Measurements from ENCODE around the gene TTC7B.
A peak's percentile ranks its signal among the peaks of the same experiment; 100 is the strongest.

TTC7B gene

DNA sequence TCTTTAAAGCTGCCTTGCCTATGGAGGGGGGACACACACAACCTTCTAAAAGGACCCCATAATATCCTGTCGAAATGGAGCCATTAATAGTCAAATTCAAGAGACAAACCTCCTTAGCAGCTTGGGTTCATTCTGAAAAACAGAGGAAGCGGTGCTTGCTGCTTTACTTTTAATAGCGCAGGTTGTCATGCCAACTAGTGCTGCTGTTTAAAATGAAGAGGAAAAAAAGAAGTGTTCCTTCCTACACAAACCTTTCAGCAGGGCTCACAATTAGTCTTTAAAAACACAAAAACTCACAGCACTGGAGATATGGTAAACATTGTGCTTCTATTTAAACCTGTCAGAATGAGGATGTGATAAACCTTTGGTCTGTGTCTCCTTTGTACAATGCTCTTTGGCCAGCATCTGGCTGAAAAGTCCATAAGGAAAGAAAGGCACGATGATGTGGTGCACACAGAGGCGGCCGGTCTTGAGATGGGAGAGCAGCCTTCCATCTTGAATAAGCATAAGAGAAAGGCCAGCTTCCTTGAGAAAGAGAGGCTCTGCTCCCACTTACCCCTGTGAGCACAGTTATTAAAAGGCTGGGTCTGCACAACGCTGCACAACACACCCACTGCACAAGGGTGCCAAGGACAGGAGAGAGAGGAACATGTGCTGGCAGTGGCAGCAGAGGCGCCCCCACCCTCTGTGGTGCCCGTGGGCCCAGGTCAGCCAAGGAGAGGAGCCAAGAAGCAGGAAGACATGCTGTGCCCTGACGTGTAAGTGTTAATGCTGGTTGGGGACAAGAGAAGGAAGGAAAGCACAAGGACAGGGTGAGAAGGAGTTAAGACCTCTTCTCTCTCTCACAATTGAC lies 144.6 kb downstream of the TTC7B start:
- intact Hi-C loops (cut with DNase I), result no loop called here
- DNase-seq, result peak in 15 of 42 donors; percentile 15 to 75 (median 50)

DNA sequence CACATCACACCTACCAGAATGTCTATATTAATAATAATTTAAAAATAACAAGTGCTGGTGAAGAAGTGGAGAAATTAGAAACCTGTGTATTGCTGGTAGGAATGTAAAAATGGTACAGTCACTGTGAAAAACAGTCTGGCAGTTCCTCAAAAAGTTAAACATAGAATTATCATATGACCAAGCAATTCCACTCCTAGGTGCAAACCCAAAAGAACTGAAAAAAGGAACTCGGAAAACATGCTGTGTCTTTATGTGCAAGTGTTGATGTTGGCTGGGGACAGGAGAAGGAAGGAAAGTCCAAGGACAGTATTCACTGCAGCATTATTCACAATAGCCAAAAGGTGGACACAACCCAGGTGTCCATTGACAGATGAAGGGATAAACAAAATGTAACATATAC lies 146.5 kb downstream of the TTC7B start:
- DNase-seq, result no peak
- intact Hi-C loops (cut with DNase I), result no loop called here

DNA sequence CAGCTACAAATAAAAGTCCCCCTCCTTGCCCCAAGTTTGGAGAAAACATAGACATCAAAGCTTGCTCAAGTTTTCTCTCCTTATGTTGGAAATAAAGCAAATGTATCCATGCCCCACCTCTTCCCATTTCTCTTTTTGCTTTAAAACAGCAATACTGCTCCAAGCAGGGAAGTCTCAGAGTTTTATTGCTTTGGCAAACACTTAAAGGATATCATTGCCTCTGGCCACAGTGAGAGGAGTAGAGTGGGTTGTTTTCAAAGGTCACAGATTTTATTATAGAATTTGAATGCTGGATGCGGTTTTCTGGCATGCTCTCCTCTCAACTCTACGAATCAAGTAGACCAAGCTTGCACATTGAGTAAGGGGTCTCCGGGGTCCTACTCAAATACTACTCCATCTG lies 149.7 kb downstream of the TTC7B start:
- intact Hi-C loops (cut with DNase I), result no loop called here
- no peak for DNase-seq

DNA sequence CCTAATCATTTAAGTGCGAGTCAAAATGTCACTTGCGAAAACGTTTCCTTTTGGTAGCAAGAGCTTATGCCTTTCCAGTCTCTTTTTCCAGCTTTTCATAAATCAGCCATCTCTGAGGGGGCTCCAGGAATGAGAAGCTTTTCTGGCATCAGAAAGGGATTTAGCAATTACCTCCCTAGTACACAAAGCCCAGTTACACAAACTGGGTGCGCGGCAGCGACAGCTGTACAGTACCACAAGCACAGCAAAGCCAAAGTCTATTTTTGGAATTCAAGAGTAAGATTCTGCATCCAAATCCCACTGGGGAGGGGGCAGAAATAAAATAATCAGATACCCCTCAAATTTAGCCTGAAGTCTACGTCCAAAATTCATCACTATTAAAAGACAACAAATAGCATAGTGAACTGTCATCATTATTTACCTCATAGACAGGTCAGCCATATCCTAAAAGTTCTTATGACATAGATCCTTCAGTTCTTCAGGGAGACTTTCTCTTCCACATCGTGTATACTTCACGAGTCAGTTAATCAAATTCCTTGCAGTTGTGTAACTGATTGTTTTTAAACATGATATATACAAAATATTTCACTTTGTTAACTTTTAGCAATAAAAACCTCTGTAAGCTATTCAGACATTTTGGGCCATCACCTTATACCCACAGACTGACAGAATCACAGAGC lies 150.8 kb downstream of the TTC7B start:
- intact Hi-C loops (cut with DNase I), result no loop called here
- DNase-seq, result no peak

DNA sequence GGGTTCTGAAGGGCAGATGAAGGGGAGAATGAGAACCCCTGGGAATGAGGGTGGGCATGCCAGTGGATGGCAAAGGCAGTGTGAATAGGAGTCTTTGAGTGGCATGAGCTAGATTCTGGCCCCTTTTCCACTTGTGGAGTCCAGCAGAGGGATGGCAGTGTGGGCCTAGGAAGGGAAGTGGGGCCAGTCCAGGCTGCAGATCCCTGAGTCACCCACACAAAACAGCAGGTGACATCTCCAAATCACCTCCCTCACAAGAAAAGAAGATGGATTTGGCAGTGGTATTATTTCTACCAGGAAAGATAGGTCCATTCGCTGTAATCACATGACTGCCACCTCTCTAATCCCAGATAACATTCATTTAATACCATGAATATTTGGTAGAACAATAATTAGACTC lies 151.3 kb downstream of the TTC7B start:
- intact Hi-C loops (cut with DNase I), result no loop called here
- no peak for DNase-seq

DNA sequence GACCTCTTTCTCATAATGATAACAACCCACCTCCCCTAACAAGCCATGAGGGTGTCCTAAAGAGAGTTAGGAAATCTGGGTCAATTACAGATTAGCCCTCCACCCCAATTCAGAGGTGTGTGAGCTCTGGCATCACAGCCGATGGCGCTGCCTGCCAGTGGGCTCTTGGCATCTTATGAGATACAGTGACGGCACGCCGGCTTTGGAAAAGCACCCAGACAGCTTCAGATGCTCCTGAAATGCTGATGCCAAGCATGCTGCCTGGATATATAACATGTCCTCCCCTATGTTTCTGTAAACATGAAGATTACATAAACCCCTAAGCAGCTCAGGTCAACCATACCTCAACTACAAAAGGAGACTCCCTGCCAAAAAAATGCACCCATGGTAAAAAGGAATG lies 152.6 kb downstream of the TTC7B start:
- peak in 1 of 42 donors; percentile 41 for DNase-seq
- intact Hi-C loops (cut with DNase I), result no loop called here

DNA sequence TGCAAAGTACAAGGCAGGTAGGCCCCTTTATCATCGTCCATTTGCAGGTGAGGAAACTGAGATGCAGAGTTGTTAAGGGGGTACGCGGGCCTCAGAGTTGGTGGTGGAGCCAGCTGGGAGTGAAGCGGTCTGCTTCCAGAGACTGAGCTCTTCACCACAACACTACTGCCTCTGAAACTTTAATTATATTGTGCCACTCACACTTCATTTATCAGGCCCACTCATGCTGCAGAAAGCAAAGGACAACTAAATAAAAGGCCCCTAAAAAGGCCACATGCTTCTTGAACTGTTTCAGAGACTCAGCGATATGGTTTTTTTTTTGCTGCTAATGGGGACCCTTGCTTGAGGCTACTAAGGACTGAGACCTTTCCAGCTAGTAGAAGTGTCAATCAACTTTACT lies 153.1 kb downstream of the TTC7B start:
- DNase-seq, result peak in 2 of 42 donors; percentile 7 to 36
- intact Hi-C loops (cut with DNase I), result no loop called here

DNA sequence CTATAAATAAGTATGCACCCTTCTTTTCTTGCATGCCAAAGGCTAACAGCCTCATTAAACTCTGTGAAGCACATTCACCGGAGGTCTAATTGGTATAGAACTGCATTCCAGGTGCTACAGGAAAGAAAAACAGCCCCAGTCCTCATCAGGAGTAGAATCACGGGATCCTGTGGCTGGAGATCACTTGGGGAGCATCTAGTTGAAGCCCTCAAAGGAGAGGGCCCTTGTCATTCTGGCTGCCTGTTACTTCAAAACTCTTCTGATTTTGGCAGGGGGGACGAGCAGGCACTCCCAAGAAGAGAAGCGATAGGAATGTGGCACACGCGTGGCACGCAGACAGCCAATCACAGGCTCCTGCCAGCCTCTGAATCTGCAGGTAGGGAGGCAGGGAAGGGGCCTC lies 154.4 kb downstream of the TTC7B start:
- peak in 27 of 42 donors; percentile 38 to 83 (median 57) for DNase-seq
- intact Hi-C loops (cut with DNase I), result no loop called here

DNA sequence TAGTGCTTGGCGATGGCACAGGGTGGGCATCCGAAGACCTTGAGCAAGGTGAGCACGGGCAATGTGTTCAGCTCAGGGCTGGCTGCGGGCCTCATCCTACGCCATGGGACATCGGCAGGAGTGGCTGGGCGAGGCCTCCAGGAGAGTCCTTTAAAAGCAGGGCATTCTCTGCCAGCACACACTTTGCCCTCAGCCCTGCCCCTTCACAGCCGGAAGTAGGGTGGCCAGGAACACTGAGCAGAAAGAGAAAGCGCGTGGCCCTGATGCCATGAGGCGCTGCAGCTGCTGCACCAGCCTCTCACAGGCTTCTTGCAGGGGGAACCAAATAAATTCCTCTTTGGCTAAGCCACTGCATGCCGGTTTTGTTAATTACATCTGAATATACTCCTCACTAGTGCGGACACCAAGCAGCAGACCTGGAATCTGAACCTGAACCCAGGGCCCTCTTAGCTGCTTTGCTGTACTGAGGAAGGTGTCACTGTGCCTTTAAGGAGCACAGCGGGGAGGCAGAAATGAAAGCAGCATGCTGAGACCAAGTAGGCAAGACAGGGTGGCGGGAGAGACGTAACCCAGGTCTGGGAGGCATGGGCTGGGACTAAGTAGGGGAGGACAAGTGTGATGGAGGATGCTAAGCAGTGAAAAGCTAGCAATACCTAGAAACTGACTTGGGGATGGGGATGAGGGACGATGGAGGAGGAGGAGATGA lies 155.2 kb downstream of the TTC7B start:
- intact Hi-C loops (cut with DNase I), result no loop called here
- peak in 29 of 42 donors; percentile 37 to 81 (median 58) for DNase-seq

DNA sequence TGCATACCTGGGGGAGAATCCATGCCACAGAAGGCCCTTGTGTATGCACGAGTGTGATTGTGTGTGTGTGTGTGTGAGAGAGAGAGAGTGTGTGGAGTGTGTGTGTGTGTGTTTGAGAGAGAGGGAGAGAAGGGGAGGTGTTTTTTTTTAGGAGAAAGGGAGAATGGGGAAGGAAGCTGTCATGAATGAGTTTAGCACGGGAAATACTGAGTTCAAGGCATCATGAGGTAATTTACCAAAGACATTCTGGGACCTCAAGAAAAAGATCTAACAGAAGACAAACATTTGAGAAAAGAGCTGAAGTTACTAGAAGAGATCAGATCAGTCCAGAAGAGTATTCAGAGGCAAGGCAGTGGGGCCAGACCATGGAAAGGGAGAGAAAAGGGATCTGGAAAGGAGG lies 157.1 kb downstream of the TTC7B start:
- peak in 1 of 42 donors; percentile 9 for DNase-seq
- intact Hi-C loops (cut with DNase I), result no loop called here

- intact Hi-C loops (cut with DNase I), result no loop called here
- DNase-seq, result peak in 3 of 42 donors; percentile 19 to 63 (median 40)
These were observed 157.7 kb downstream of the TTC7B start for GRCh38 chr14:90658541-90658967.

DNA sequence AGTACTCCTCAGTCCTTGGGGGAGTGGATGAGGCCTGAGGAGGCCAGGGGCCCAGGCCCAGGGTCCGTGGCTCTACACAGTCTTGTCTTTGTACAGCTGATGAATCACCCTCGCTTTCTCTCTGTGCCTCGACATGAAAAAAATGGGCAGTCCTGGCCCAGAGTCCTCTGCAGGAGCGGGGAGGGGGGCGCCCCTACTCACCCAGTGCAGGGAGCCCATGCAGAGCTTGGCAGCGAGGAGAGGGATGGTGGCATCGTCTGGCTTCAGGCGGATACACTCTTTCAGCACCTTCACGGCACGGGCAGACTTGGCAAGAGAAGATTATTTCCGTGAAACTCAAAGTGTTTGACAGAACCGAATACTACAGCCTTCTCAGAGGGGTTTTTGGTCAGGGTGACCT lies 159.3 kb downstream of the TTC7B start:
- peak in 39 of 42 donors; percentile 42 to 92 (median 68) for DNase-seq
- intact Hi-C loops (cut with DNase I), result no loop called here

- intact Hi-C loops (cut with DNase I), result no loop called here
- peak in 1 of 42 donors; percentile 36 for DNase-seq
These were observed 160.4 kb downstream of the TTC7B start for GRCh38 chr14:90655829-90656228.

GRCh38 chr14:90654831-90655276 lies 161.4 kb downstream of the TTC7B start:
- intact Hi-C loops (cut with DNase I), result no loop called here
- DNase-seq, result peak in 4 of 42 donors; percentile 13 to 40 (median 33)

DNA sequence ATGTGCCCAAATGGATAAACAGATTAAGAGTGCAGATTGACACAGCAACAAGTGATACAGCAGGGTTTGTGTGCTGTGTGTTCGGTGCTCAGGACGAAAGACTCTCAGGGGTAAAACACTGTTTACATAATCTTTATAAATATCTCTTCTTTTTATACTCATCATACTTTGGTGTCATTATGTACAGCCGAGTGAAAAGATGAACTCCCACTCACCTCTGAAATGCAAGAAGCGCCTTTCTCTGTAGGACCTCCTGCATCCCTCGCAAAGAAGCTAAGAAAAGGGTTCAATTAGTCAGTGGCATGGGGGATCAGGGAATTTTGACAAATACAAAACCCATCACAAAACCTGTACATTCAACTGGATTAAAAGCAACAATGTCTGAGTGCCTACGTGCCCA lies 163.6 kb downstream of the TTC7B start:
- intact Hi-C loops (cut with DNase I), result no loop called here
- DNase-seq, result peak in 6 of 42 donors; percentile 35 to 75 (median 56)

GRCh38 chr14:90651976-90652560 lies 164.2 kb downstream of the TTC7B start:
- intact Hi-C loops (cut with DNase I), result no loop called here
- DNase-seq, result peak in 11 of 42 donors; percentile 34 to 65 (median 50)

- intact Hi-C loops (cut with DNase I), result no loop called here
- DNase-seq, result no peak
These were observed 164.9 kb downstream of the TTC7B start for GRCh38 chr14:90651271-90651804.

GRCh38 chr14:90649557-90650135 lies 166.6 kb downstream of the TTC7B start:
- intact Hi-C loops (cut with DNase I), result no loop called here
- DNase-seq, result no peak

DNA sequence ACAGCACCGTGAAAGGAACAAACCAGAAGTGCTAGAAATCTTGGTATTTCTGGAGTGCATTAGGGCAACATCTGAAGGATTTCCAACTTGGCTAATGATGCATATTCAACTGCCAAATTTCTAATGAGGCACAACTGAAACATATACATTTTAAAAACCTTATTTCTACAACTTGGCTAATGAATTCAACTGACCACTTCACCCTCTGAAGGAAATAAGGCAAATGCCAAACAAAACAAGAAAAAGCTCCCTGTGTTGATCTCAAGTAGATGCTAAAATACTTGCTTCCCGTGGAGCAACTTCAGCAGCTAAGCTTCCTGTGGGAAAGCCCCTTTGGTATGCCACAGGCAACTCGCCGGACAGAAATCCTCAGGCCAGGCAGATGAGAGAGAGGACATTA lies 167.1 kb downstream of the TTC7B start:
- no peak for DNase-seq
- intact Hi-C loops (cut with DNase I), result no loop called here

All from head of caudate nucleus (tissue), 42 donors.